Right forelimb (tissue), 1 donor: ENCODE results near the gene SHISAL2A.
"Not testable (repeated sequence)": the region's sequence is repeated elsewhere in the genome, so short reads cannot be mapped to it uniquely, and the experiment has no call there.

ENCODE experiments used
- DNase-seq: peaks from one replicate; pipeline ENCODE4 v3.0.0-alpha.2; 2018

SHISAL2A gene

DNA sequence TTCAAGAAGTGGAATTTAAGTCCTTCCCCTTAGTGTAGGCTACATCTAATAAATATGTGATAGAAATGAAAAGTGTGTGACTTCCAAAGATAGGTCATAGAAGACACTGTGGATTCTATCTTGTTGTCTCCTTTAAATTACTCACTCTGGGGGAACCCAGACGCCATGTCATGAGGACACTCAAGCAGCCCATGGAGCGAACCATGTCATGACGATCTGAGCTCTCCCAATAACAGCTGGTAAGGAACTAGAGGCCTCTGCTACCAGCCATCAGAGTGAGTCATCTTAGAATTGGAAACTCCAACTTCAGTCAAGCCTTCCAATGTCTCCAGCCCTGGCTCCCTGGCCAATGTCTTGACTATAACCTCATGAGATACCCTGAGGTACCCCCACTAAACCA is 58.9 kb downstream of the SHISAL2A start:
- no peak for DNase-seq

DNA sequence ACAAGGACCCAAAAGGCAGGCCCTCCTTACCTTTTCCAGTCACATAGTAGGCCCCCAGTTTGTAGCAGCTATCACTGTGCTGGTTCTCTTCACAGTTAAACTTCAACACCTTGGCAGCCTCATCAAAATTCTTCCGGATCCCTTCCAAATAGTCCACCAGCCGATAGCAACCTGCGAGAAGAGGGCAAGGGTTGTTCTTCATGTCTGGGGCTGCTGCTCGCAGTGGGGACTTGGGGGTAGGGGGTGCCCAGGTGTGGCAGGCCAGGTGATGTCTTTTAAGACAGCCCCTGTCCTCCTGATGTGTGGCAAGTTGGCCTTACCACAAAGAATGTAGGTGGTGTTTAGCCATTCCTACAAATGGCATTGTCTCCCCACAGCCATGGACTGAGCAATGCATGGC is 59.7 kb downstream of the SHISAL2A start:
- DNase-seq: no peak

DNA sequence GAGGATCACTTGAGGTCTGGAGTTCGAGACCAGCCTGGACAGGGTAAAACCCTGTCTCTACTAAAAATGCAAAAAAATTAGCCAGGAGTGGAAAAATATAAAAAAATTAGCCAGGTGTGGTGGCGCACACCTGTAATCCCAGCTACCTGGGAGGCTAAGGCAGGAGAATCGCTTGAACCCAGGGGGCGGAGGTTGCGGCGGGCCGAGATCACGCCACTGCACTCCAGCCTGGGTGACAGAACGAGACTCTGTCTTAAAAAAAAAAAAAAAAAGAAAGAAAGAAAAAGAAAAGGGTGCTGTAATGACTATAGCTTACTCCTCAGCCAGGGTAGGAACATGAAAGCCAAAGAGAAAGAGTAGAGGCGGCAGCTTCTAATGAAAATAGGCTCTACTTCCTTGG is 60.4 kb downstream of the SHISAL2A start:
- DNase-seq: not testable (repeated sequence)

DNA sequence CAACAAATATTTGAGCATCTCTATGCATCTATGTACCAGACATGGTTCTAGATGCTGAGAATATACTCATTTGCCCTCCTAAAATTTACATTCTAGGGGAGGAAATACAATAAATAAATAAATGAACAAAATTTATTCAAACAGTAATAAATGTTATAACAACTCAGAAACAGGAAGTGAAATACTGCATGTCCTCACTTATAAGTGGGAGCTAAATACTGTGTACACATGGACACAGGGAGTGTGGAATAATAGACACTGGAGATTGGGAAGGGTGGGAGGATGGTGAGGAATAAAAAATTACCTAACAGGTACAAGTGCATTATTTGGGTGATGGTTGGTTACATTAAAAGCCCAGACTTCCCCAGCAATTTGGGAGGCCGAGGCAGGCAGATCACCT is 60.9 kb downstream of the SHISAL2A start:
- no peak for DNase-seq

DNA sequence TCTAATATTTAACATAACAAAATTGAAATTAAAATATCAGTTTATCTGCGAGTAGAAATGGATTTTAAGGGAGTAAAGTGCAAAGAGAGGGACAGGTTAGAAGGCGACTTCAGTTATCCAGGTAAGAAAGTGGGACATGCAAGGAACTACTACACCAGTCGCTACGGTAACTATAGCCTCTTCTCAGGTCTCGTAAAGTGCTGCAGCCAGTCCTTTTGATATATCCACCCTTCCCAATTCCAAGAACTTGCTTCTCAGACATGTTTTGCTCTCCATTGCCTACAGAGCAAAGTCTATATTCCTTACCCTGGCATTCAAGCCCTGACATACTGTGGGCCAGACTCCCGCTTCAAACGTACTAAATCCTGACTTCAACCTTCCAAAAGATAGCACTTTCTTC is 62.7 kb downstream of the SHISAL2A start:
- DNase-seq: no peak

DNA sequence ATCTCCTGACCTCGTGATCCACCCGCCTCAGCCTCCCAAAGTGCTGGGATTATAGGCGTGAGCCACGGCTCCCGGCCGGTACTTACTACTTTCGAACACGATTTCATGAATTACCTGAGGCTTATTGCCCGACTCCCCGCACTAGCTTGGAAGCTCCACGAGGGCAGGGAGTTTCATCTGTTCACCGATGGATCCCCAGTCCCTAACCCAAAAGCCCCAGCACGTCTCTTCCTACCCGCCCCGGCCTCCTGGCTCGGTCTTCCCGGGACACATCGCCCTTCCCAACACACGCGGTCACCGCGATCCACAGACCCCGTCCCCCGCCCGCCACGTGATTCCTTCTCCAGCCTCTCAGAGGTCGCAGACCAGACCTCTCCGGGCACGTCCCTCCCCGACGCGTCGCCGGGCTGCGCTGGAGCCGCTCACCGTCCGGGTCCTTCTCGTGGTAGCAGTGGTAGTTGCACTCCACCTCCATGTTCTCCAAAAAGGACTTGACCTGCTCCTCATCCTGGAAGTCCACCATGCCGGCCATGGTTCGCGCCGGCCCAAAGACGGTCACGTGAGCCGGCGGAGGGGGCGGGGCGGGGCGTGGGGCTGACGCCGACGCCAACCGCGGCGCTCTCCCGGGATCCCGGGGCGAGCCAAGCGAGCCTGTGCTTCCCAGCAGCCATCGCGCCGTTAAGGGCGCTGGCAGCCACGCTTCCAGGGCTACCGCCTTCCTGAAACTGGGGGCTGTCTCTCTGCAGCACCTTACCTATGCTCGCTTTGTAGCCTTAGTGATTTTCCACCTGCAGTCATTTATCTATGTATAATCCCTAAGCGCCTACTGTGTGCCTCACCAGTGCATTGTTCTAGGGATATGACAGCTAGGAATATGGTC is 65.1 kb downstream of the SHISAL2A start, which contains the start of gene COA7:
Gene COA7 (minus strand): TSS at position 553 of the 880 bp plus-strand sequence. CDS start 21 bp downstream, at position 532.
- DNase-seq: peak; percentile 92

DNA sequence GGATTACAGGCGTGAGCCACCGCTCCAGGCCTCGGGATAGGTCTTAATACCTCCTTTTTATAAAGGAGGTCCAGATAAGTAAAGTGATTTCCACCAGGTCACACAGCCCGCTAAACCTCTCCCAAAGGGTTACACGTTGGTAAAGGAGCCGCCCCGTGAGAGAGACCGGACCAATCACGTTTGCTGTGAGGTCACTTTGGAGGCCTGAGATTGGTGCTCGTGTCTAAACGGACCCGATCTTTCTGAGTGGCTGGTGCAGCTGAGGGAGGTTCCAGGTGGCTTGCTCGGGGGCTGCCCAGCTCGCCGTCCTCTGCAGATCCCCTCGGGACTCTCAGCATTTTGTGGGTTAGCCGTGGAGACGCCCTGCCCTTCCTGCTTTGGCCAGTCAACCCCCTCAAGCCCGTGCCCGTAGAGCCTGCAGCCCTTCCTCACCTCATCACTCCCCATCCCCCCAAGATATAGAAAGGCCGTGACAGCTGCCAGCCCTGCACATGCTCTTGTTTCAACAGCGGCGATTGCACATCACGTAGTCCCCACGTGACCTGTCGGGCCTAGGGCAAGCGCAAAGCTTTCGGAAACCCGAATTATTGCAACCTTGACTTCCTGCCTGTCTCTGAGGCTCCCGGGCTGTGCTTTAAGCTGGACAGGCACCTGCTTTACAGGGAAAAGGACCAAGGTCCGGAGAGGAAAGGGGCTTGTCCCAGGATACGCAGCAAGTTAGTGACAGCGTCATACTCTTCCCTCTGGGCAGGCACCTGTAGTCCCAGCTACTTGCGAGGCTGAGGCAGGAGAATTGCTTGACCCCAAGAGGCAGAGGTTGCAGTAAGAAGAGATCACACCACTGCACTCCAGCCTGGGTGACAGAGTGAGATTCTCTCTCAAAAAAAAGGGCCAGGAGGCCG is 70.2 kb downstream of the SHISAL2A start:
- peak; percentile 86 for DNase-seq

DNA sequence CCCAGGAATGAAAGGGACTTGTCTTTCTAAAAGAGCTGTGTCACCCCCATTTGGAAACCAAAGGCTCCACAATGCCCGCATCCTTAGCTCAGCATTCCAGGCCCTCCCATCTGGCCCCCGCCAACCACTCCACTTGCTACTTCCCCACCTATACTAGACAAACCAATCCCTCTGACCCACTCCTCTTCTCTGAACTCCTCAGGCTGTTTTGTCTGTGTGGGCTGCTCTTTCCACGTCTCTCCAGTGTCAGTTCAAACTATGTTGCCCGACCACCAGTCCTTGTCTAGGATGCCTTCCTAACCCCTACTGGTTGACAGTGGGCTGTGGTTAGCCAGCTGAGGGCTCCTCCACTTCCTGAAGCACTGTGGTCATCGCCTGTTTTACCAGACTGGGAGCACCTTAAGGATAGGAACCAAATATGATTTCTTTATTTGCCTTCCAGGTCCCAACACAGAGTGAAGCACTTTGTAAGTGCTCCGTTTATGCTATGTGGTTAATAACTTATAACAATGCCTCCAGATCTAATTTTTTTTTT is 73.2 kb downstream of the SHISAL2A start:
- no peak for DNase-seq
